HepG2 (cell line): Measurements from ENCODE around the gene RAB42. TPM values are rescaled to one million over a fixed set of nuclear protein-coding genes. Genes with fewer than 3 reads are reported as not detected.

Source experiments
- ATF5 ChIP-seq: sonication (generic); formaldehyde crosslinking; IDR thresholded peaks from 2 replicates; pipeline ENCODE4 v1.4.0; 2020; ENCODE audit warnings: mild to moderate bottlenecking, low read depth, missing genetic modification reagents
- BCL6 ChIP-seq: IDR thresholded peaks from 2 replicates; pipeline ENCODE4 v1.6.1; 2016; ENCODE audit warnings: missing genetic modification reagents, missing compliant biosample characterization
- BHLHE40 ChIP-seq: IDR thresholded peaks from 2 replicates; pipeline ENCODE4 v1.6.1; 2011; ENCODE audit warnings: low read length, improper control_type of control experiment
- CC2D1A ChIP-seq: sonication (generic); formaldehyde crosslinking; IDR thresholded peaks from 2 replicates; pipeline ENCODE4 v1.8.1; 2023; ENCODE audit warnings: mild to moderate bottlenecking, missing genetic modification reagents
- GATAD1 ChIP-seq: IDR thresholded peaks from 2 replicates; pipeline ENCODE4 v1.6.1; 2016; ENCODE audit warnings: missing genetic modification reagents, missing compliant biosample characterization
- KDM1A ChIP-seq: IDR thresholded peaks from 2 replicates; pipeline ENCODE4 v1.6.1; 2016; ENCODE audit warnings: missing compliant biosample characterization
- NR0B2 ChIP-seq: sonication (generic); formaldehyde crosslinking; IDR thresholded peaks from 2 replicates; pipeline ENCODE4 v1.4.0; 2020; ENCODE audit warnings: mild to moderate bottlenecking, missing genetic modification reagents
- RBM39 ChIP-seq: fragments of 200-400 bp; formaldehyde crosslinking; IDR thresholded peaks from one replicate; pipeline ENCODE4 v1.6.1; 2018; ENCODE audit warnings: antibody characterized with exemption, mild to moderate bottlenecking, low read depth, low read length; ENCODE audit not compliant: poor library complexity, severe bottlenecking
- SALL1 ChIP-seq: sonication (generic); formaldehyde crosslinking; IDR thresholded peaks from 2 replicates; pipeline ENCODE4 v1.8.0; 2022; ENCODE audit warnings: mild to moderate bottlenecking, missing genetic modification reagents
- SMAD1 ChIP-seq: sonication (generic); formaldehyde crosslinking; IDR thresholded peaks from 2 replicates; pipeline ENCODE4 v1.4.0; 2020; ENCODE audit warnings: missing genetic modification reagents, low read depth, mild to moderate bottlenecking, borderline replicate concordance
- SRSF9 ChIP-seq: fragments of 200-400 bp; formaldehyde crosslinking; IDR thresholded peaks from 2 replicates; pipeline ENCODE4 v1.6.1; 2018; ENCODE audit warnings: borderline replicate concordance, mild to moderate bottlenecking, low read depth, low read length; ENCODE audit not compliant: insufficient read depth, poor library complexity, severe bottlenecking
- ZBTB46 ChIP-seq: sonication (generic); formaldehyde crosslinking; IDR thresholded peaks from 2 replicates; pipeline ENCODE4 v1.4.0; 2020; ENCODE audit warnings: mild to moderate bottlenecking, missing genetic modification reagents, borderline replicate concordance
- ZNF18 ChIP-seq: sonication (generic); formaldehyde crosslinking; IDR thresholded peaks from 2 replicates; pipeline ENCODE4 v1.8.0; 2022; ENCODE audit warnings: mild to moderate bottlenecking, missing genetic modification reagents; ENCODE audit not compliant: insufficient replicate concordance
- ZNF264 ChIP-seq: sonication (generic); formaldehyde crosslinking; IDR thresholded peaks from 2 replicates; pipeline ENCODE4 v1.4.0; 2020; ENCODE audit warnings: missing genetic modification reagents
- ZNF703 ChIP-seq: sonication (generic); formaldehyde crosslinking; IDR thresholded peaks from 2 replicates; pipeline ENCODE4 v1.5.1; 2020; ENCODE audit warnings: missing genetic modification reagents, mild to moderate bottlenecking, moderate library complexity, borderline replicate concordance
- ZNF879 ChIP-seq: sonication (generic); formaldehyde crosslinking; IDR thresholded peaks from 2 replicates; pipeline ENCODE4 v1.8.1; 2023; ENCODE audit warnings: missing genetic modification reagents
- ZNF883 ChIP-seq: sonication (generic); formaldehyde crosslinking; IDR thresholded peaks from 2 replicates; pipeline ENCODE4 v1.5.1; 2020; ENCODE audit warnings: mild to moderate bottlenecking, missing genetic modification reagents; ENCODE audit errors: not compliant biosample characterization
- polyA plus RNA-seq, 8 experiments: library from polyadenylated mRNA; depleted of rRNA in 3 of 8; stranded (reverse) in 7 of 8; unstranded in 1 of 8; fragments of >200 nt; fragmentation: Illumina TruSeq in 4 of 8; extraction: Trizol in 4 of 8; gene quantifications; 2 replicates each; pipeline versions ENCODE4 v1.2.1 to v1.2.3, GENCODE V29; 2011 to 2016; ENCODE audit warnings: low read depth in 4 of 8, missing spikeins in 1 of 8, mixed read lengths in 1 of 8; ENCODE audit not compliant: insufficient read depth in 1 of 8
- total RNA-seq, 5 experiments: library from RNA; depleted of rRNA; stranded (reverse); fragments of >200 nt; fragmentation: Illumina TruSeq; extraction: Trizol; gene quantifications; 2 replicates each; pipeline ENCODE4 v1.2.3, GENCODE V29; 2016; ENCODE audit warnings: low read depth in 1 of 5
- TF ChIP-seq, protein P1 (sequence below), 2 experiments: sonication (generic) in 1 of 2; formaldehyde crosslinking in 1 of 2; IDR thresholded peaks; 2 replicates each; pipeline versions ENCODE4 v1.4.0 to v1.6.1; 2016 to 2020; ENCODE audit warnings: borderline replicate concordance in 1 of 2, low read depth in 1 of 2, mild to moderate bottlenecking in 1 of 2, missing genetic modification reagents in 1 of 2

RAB42 gene
- total and polyA plus RNA-seq, 2 of the 13 experiments (the other 11 are each of a cell fraction or from before 2014, with no cell fraction given), result 10.4 to 166 TPM

DNA sequence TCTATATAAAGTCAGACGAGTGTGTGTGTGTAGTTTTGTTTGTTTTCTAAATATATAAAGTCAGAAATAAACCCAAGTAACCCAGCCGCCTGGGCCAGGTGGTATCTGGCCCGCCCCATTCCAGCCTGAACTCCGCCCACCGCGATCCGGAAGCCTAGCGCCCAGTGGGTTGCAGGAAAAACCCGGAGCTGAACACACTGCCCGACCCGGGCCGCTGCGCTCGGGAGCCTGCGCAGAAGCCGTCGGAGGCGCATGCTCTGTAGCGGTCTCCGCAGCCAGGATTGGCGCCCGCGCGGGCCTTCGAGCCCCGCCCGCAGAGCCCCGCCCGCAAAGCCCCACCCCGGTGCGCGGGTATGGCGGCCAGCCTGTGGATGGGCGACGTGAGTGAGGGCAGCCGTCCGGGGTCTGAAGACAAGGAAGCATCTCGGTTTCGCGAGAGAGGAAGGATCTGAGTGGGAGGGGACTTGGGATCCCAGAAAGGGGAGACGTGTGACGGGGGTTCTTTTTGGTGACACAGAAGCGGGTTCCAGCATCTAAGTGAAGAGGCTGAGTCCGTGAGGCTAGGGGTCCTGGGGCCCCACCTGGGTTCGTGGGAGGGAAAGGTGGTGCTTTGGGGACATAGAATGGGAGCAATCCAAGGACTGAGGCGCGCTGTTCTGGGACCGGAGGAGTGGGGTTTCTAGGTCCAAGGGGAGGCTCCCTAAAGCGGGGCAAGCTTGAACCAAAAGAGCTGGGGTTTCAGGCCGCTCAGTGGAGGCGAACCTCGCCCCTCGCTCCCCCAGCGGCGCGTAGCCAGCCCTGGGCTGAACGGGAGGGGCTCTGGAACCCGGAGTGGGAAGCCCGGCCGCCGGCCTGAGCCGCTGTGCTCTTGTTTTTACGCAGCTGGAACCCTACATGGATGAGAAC, 39.1 kb upstream of the RAB42 start, which contains the start of gene TRNAU1AP (continued):
- peak; percentile 40; the same call in 1 of the 2 replicates for TF ChIP-seq SMAD1
- TF ChIP-seq ZNF883, result peak; percentile 65
- no peak for TF ChIP-seq ATF5 (CRISPR knock-in tag)
- peak; percentile 37 for TF ChIP-seq RBM39
- peak; percentile 68 for TF ChIP-seq SALL1 (CRISPR knock-in tag)
- TF ChIP-seq ZNF18 (CRISPR knock-in tag), result peak; percentile 90
- peak; percentile 73; the same call in 1 of the 2 replicates for TF ChIP-seq ZNF879 (CRISPR knock-in tag)
- 0 out of 2 replicates have a peak, but pooled peaks have one; percentile 35 for TF ChIP-seq NR0B2 (CRISPR knock-in tag)
- TF ChIP-seq BHLHE40, result 0 out of 2 replicates have a peak, but pooled peaks have one; percentile 18
- peak; percentile 77 for TF ChIP-seq GATAD1 (CRISPR knock-in tag)
- no peak for TF ChIP-seq ZBTB46
- TF ChIP-seq BCL6 (CRISPR knock-in tag), result 0 out of 2 replicates have a peak, but pooled peaks have one; percentile 16
- TF ChIP-seq ZNF264 (CRISPR knock-in tag), result peak; percentile 71; the same call in 1 of the 2 replicates
- no peak for TF ChIP-seq CC2D1A (CRISPR knock-in tag)
- TF ChIP-seq ZNF703 (CRISPR knock-in tag), result no peak
- TF ChIP-seq, protein P1, sequence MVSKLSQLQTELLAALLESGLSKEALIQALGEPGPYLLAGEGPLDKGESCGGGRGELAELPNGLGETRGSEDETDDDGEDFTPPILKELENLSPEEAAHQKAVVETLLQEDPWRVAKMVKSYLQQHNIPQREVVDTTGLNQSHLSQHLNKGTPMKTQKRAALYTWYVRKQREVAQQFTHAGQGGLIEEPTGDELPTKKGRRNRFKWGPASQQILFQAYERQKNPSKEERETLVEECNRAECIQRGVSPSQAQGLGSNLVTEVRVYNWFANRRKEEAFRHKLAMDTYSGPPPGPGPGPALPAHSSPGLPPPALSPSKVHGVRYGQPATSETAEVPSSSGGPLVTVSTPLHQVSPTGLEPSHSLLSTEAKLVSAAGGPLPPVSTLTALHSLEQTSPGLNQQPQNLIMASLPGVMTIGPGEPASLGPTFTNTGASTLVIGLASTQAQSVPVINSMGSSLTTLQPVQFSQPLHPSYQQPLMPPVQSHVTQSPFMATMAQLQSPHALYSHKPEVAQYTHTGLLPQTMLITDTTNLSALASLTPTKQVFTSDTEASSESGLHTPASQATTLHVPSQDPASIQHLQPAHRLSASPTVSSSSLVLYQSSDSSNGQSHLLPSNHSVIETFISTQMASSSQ (IDR thresholded peaks at IDR 0.05; ENCODE audit: low read depth), result 0 out of 2 replicates have a peak, but pooled peaks have one; percentile 12
- TF ChIP-seq, protein P1 (CRISPR knock-in tag; IDR thresholded peaks at IDR 0.05; ENCODE audit: borderline replicate concordance), result peak; percentile 61; the same call in 1 of the 2 replicates
- no peak for TF ChIP-seq SRSF9
- no peak for TF ChIP-seq KDM1A (CRISPR knock-in tag)
